NCI-H146 treated with DMSO at 0.1 percent for 48 hours (cell line): ENCODE measurements around the gene CAPN9.

Experiments used
- DNase-seq: peaks from one replicate; lab custom pipeline; 2025; ENCODE audit not compliant: unreplicated experiment; lab: John Stamatoyannopoulos, UW

CAPN9 gene

DNA sequence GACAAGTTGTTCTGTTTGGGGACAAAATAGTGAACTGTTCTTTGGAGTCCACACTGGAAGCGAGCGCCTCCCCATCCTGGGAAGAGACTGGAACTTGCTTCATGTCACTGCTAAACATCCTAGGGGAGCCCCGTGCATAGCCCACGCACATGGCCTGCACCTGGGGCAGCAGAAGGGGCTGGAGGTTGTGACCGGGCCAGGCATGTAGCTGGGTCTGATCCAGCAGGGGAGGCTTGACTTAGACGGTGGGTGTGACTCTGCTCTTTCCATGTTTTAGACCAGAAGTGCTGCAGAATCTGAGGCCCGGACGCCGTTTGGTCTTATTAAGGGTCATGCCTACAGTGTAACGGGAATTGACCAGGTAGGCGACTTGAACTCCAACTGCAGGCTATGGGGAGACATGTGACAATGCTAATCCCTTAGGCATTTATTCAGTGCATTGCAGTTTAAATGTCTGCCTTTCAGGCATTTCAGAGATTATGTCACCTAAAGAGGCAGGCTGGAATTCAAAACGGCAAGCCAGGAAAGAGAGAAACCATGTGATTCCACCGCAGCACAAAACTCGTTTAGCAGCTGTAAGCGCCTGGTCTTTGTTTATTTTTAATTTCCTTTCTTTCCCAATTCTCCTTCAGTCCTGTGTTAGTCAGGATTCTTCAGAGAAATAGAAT is 21.8 kb downstream of the CAPN9 start:
- DNase-seq: no peak

- no peak for DNase-seq
Measured at GRCh38 chr1:230770317-230770716, 23.1 kb downstream of the CAPN9 start.

DNA sequence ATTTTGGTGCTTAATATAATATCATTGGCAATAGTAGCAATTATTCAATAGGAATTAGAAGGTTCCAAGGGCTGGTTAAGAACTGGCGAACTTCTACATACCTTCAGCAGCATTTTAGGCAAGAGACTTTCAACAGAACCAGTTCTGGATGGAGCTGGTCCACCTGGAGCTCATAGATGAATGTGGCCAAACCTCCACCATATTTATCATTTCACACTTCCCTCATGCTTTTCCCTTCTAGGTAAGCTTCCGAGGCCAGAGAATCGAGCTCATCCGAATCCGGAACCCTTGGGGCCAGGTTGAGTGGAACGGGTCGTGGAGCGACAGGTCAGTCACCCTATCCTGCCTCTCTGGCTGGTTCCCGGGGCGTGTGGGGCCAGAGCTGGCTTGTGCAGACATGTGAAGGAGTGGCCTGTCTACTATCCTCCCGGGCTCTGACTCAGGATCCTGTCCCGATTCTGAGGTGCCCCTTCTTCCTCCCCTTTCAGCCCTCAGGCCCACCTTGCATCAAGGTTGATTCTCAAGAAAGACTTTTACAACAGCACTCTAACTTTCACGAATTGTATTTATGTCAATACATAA is 24.7 kb downstream of the CAPN9 start:
- no peak for DNase-seq

DNA sequence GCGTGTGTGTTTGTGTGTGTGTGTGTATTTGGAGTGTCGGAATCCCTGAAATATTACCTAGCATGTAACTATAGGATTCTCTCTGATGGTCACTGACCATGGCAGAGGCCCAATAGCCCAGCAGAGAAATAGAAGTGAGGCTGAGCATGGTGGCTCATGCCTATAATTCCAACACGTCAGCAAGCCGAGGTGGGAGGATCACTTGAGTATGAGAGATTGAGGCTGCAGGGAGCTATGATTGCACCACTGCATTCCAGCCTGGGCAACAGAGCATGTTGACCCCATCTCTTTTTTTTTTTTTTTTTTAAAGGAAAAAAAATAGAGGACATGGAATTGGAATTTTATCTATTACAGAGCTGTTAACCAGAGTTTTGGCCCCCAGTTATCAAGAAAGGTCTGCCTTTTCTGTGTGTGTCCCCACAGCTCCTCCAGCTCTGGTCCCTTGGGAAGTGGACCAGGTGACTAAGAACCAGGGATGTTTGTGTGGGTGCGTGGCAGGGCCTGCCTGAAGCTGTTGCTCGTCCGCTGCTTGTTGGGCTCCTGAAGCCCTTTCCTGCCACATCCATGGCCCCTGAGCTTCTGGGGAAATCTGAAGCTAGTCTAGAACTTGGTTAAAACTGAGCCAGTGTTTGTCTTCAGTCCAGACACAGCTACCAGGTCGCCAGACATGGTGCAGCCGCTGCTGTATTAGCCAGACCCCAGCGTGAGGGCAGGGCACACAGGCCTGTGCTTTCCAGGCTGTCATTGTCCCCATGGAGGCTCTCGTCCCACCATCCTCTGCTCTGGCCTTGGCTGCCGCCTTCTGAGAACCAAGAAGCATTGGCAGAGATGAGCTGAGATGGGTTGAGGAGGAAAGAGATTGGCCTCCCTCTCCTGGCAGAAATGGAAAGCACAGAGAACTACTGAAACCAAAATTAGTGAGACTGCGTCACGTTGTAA is 25.5 kb downstream of the CAPN9 start:
- peak; percentile 35 for DNase-seq

GRCh38 chr1:230773396-230774033 is 26.3 kb downstream of the CAPN9 start:
- DNase-seq: peak; percentile 14

- DNase-seq: no peak
Measured at GRCh38 chr1:230778916-230779590, 31.9 kb downstream of the CAPN9 start.

- DNase-seq: no peak
Measured at GRCh38 chr1:230781131-230781530, 33.9 kb downstream of the CAPN9 start.

GRCh38 chr1:230781594-230781993 is 34.4 kb downstream of the CAPN9 start:
- peak; percentile 63 for DNase-seq

DNA sequence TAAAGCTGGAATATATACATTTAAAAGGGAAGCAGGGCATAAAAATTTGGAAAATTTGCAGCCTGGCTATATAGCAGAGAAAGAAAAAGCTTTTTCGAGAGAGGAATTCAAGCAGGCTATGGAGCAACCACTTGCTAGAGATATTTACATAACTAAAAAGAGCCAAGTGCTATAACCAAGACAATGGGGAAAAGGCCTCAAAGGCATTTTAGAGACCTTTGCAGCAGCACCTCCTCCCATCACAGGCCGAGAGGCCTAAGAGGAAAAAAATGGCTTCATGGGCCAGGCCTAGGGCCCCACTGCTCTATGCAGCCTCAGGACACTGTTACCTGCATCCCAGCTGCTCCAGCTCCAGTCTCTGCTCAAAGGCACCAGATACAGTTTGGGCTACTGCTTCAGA is 37.0 kb downstream of the CAPN9 start:
- no peak for DNase-seq

DNA sequence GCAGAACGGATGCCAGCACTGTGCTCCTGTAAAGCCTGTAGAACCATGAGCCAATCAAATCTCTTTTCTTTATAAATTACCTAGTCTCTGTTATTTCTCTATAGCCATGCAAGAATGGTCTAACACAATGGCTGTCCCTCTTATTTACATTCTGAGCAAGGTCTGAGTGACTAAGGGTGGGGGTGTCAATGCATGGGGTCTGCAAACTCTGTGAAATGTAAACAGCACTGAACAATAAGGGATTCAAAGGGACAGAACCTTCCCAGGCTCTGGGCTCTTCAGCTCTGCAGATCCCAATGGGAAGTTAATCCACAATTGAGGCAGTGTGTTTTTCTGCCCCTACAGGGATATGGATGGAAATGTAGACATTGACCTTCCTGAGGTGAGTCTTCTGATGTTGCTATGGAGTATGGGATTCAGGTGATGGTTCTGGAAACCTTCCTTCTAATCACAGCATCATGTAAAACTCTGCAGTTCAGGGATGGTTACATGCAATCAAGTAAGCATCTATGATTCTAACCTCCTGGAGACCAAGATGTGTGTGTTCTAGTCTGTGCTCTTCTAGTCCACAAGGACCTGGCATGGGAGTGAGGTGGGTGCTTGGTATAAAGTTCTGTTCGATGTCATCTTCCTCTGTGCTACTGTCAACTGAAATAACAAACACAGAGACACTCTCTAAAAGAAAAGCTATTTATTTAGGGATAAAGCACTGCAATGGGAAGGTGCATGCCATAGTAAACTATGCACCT is 38.6 kb downstream of the CAPN9 start:
- DNase-seq: no peak

DNA sequence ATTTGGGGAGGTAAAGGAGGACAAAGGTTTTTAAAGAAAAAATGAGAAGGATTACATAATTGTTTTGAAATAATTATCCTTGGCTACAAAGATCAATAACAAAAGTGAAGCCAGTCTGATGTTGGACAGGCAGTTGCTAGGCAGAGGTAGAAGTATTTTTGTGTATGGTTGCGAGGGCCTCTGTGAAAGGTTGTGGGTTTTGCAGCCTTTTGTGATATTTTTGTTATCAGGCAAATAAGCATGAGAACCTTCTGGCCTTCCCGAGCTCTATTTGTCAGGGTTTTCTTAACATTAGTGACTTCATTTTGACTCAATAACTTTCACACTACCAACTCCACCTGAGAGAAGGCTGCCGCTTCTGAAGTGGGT is 39.2 kb downstream of the CAPN9 start:
- no peak for DNase-seq

GRCh38 chr1:230787471-230787870 is 40.3 kb downstream of the CAPN9 start:
- DNase-seq: no peak

DNA sequence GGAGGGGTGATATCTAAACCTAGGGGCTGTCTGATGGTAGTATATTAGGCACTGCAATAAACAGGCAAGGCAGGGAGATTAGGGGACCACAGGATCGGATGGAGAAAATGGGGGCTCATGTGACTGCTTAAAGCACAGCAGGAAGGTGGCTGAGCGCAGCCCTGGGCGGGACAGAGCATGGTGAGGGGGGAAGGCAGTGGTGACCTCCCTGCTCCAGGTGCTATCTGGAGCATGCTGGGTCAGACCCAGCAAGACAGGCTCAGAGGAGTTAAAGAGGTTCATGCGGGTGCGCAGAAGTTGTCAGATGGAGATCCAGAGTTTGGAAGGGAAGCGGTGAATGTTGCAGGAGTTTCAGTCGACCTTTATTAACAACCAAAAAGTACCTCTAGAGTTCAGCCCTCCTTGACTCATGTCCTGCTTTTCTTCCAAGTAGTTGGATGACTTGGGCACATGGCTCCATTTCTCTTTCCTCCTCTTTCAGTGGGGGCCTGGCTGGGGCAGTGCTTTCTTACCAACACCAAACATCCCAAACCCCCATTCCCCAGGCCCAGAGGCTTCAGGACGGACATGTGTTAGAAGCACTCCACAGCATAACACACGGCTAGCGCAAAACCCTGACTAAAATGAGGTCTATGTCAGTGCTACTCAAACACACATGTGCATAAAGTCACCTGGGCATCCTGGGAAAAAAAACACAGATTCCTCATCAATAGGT is 41.5 kb downstream of the CAPN9 start:
- no peak for DNase-seq

GRCh38 chr1:230790026-230790425 is 42.8 kb downstream of the CAPN9 start:
- no peak for DNase-seq

- DNase-seq: no peak
Measured at GRCh38 chr1:230791986-230792564, 44.9 kb downstream of the CAPN9 start.

GRCh38 chr1:230792691-230793462 is 45.7 kb downstream of the CAPN9 start:
- no peak for DNase-seq

DNA sequence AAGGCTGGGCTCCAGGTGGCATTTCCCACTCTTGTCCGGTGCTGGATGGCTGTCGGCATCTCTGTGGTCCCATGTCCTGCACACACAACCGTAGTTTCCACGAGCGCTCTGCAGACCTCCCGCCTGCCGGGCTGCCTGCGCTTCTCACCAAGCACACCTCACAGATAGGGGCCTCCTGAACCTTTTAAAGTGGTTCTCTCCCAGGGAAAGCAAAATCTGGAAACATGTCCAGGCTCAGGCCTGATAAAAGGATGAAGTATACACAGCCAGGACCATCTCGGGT is 46.2 kb downstream of the CAPN9 start:
- no peak for DNase-seq

DNA sequence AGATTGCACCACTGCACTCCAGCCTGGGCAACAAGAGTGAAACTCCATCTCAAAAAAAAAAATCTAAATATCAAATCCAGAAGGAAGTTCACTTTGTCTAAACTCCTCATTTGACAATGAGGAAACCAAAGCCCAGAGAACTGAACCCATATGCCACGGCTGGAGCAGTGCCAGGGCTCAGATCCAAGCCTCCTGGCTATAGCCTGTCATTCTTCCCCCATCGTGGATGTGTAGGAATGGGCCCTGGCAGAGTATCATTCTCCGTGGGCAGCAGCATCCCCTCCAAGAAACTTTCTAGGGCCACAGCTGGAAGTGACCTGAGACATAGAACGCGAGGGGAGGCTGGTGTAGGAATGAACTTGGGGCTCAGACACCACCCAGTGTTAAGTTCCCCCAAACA is 47.2 kb downstream of the CAPN9 start:
- no peak for DNase-seq
